Muscle of leg (tissue), 11 donors: ENCODE measurements around the gene CDK10. TPM values are rescaled to one million over a fixed set of nuclear protein-coding genes. Genes with fewer than 3 reads are reported as not detected.

Experiments
- DNase-seq: peaks from one replicate; pipeline ENCODE4 v3.0.0; 2013
- H3K27ac ChIP-seq: one replicate; pipeline ENCODE4 v1.5.1; 2013; ENCODE audit warnings: mild to moderate bottlenecking, low read length, control low read depth
- H3K27me3 ChIP-seq: one replicate; pipeline ENCODE4 v1.6.1; 2013; ENCODE audit warnings: low read length; ENCODE audit not compliant: control insufficient read depth, insufficient read depth
- H3K36me3 ChIP-seq: one replicate; pipeline ENCODE4 v1.6.1; 2013; ENCODE audit warnings: low read length; ENCODE audit not compliant: control insufficient read depth, insufficient read depth
- H3K4me1 ChIP-seq: one replicate; pipeline ENCODE4 v1.6.1; 2013; ENCODE audit warnings: low read length; ENCODE audit not compliant: control insufficient read depth, insufficient read depth
- H3K4me3 ChIP-seq: one replicate; pipeline ENCODE4 v1.5.1; 2013; ENCODE audit warnings: low read length, control low read depth
- H3K9me3 ChIP-seq: replicated peaks from 2 replicates; pipeline ENCODE4 v1.6.1; 2013; ENCODE audit warnings: low read depth, low read length; ENCODE audit not compliant: control insufficient read depth
- WGBS: methylation state at CpG from one replicate; pipeline ENCODE4 v1.1.5; 2013; ENCODE audit warnings: missing lambda C conversion rate; ENCODE audit not compliant: insufficient coverage; 5-methylcytosine and 5-hydroxymethylcytosine counted together
- polyA plus RNA-seq, 8 donors: library from polyadenylated mRNA; unstranded; fragments of 120-200 nt; gene quantifications; one replicate each; pipeline versions ENCODE4 v1.2.1 to v1.2.3, GENCODE V29; 2013; ENCODE audit warnings: inconsistent platforms in 1 of 8, low replicate concordance in 1 of 8; ENCODE audit not compliant: insufficient read length in 8 of 8, insufficient read depth in 1 of 8
- total RNA-seq: library from RNA; stranded (reverse); fragments of 120-200 nt; gene quantifications from one replicate; pipeline ENCODE4 v1.2.4, GENCODE V29; 2013

CDK10 gene
- total and polyA plus RNA-seq, 9 donors: 44.4 to 65.0 (median 53.9) TPM

GRCh38 chr16:89710709-89711564 lies 24.4 kb downstream of the CDK10 start:
- Histone ChIP-seq H3K27me3 (peaks cover 13% of the 10 kb centered on the region), H3K4me1 (peaks cover 26% of the 10 kb centered on the region), H3K36me3 (peaks cover 7% of the 10 kb centered on the region), H3K9me3 (no peaks in the 10 kb centered on the region), H3K4me3 (no peak overlapping the region), H3K27ac (no peak overlapping the region)
- peak; percentile 16 for DNase-seq
- 60% methylated on average over 58 of the region's 63 CpGs for WGBS

- Histone ChIP-seq H3K27me3 (peaks cover 13% of the 10 kb centered on the region), H3K4me3 (peak overlapping the region; percentile 28), H3K4me1 (peaks cover 22% of the 10 kb centered on the region), H3K36me3 (peaks cover 7% of the 10 kb centered on the region), H3K9me3 (no peaks in the 10 kb centered on the region), H3K27ac (no peak overlapping the region)
- 3% methylated on average over 34 of the region's 48 CpGs for WGBS
- DNase-seq: peak; percentile 37
Measured at GRCh38 chr16:89711601-89712273, 25.2 kb downstream of the CDK10 start.

- Histone ChIP-seq H3K27me3 (peaks cover 13% of the 10 kb centered on the region), H3K9me3 (no peaks in the 10 kb centered on the region), H3K36me3 (peaks cover 7% of the 10 kb centered on the region), H3K27ac (no peak overlapping the region), H3K4me3 (peak overlapping the region; percentile 28), H3K4me1 (peaks cover 22% of the 10 kb centered on the region)
- WGBS: 3% methylated on average over 9 of the region's 22 CpGs
- DNase-seq: no peak
Measured at GRCh38 chr16:89712274-89712781, 25.8 kb downstream of the CDK10 start.

- no peaks in the 10 kb centered on the region for H3K9me3 ChIP-seq
- H3K27me3 ChIP-seq: peaks cover 13% of the 10 kb centered on the region
- H3K4me3 ChIP-seq: no peak overlapping the region
- no peak overlapping the region for H3K27ac ChIP-seq
- H3K4me1 ChIP-seq: peaks cover 15% of the 10 kb centered on the region
- no peak for DNase-seq
- WGBS: 83% methylated on average over 15 of the region's 15 CpGs
- H3K36me3 ChIP-seq: no peaks in the 10 kb centered on the region
Measured at GRCh38 chr16:89716493-89716892, 30.0 kb downstream of the CDK10 start.

GRCh38 chr16:89716916-89717687 lies 30.6 kb downstream of the CDK10 start:
- Histone ChIP-seq H3K4me3 (no peak overlapping the region), H3K27me3 (peaks cover 9% of the 10 kb centered on the region), H3K9me3 (no peaks in the 10 kb centered on the region), H3K27ac (no peak overlapping the region), H3K4me1 (peaks cover 11% of the 10 kb centered on the region), H3K36me3 (no peaks in the 10 kb centered on the region)
- no peak for DNase-seq
- 84% methylated on average over 25 of the region's 29 CpGs for WGBS

GRCh38 chr16:89717688-89718505 lies 31.4 kb downstream of the CDK10 start:
- 78% methylated on average over 24 of the region's 24 CpGs for WGBS
- Histone ChIP-seq H3K9me3 (no peaks in the 10 kb centered on the region), H3K27me3 (peaks cover under 1% of the 10 kb centered on the region), H3K4me3 (no peak overlapping the region), H3K4me1 (peaks cover 16% of the 10 kb centered on the region), H3K36me3 (peaks cover 6% of the 10 kb centered on the region), H3K27ac (no peak overlapping the region)
- no peak for DNase-seq

GRCh38 chr16:89720551-89720812 lies 34.0 kb downstream of the CDK10 start:
- no peaks in the 10 kb centered on the region for H3K27me3 ChIP-seq
- H3K27ac ChIP-seq: peak overlapping the region; percentile 20
- H3K4me3 ChIP-seq: peak overlapping the region; percentile 79
- H3K4me1 ChIP-seq: peaks cover 28% of the 10 kb centered on the region
- peaks cover 31% of the 10 kb centered on the region for H3K36me3 ChIP-seq
- no peak for DNase-seq
- under 1% methylated on average over 29 of the region's 29 CpGs for WGBS
- no peaks in the 10 kb centered on the region for H3K9me3 ChIP-seq

- Histone ChIP-seq H3K36me3 (peaks cover 33% of the 10 kb centered on the region), H3K27me3 (no peaks in the 10 kb centered on the region), H3K9me3 (no peaks in the 10 kb centered on the region), H3K4me3 (peak within 1 kb of the TSS; percentile 79), H3K27ac (peak within 1 kb of the TSS; percentile 92), H3K4me1 (peaks cover 28% of the 10 kb centered on the region)
- peak; percentile 91 for DNase-seq
- WGBS: under 1% methylated on average over 98 of the region's 103 CpGs
Measured at GRCh38 chr16:89720813-89721545, 34.5 kb downstream of the CDK10 start, which contains the start of the genes VPS9D1 and ZNF276. Gene VPS9D1, minus strand, starts transcription at chr16:89720898. Its CDS starts 37 bp downstream, at chr16:89720861. Gene ZNF276, plus strand, starts transcription at chr16:89721537. Its CDS starts 104 bp downstream, at chr16:89721641.
